22Rv1 (cell line): ENCODE data around the gene GORASP1.

Source experiments
- CTCF ChIP-seq: fragments of 450-650 bp; IDR thresholded peaks from 2 replicates; pipeline ENCODE4 v1.5.1; 2017; ENCODE audit warnings: mild to moderate bottlenecking
- ZFX ChIP-seq: fragments of 450-650 bp; IDR thresholded peaks from 2 replicates; pipeline ENCODE4 v1.6.1; 2017; ENCODE audit warnings: antibody characterized with exemption, borderline replicate concordance

DNA sequence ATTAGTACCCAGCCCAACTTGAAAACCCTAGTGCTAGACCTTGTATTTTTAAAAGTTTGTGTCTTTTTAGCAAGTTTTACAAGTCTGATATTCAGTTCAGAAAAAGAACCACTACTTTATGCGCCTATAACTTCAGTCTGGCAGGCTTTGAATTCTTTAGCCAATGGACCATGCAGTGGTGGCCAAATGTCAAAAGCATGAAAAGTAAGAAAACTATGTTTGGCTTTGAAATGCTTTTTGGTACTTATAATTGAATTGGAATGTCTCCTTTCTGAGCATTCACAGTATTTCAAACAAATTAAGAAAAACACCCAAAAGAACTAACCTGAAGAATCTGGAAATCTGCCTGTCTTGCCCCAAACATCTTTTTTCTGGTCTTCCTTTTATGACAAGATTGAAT is 42.8 kb downstream of the GORASP1 start:
- no peak for TF ChIP-seq CTCF
- no peak for TF ChIP-seq ZFX
